Keratinocyte (primary cell): Measurements from ENCODE around the gene NPHP3.

Source experiments
- CTCF ChIP-seq, 3 experiments: IDR thresholded peaks in 1 of 3; conservative IDR thresholded peaks in 1 of 3; optimal IDR thresholded peaks in 1 of 3; 2 replicates in 2 of 3; 3 replicates in 1 of 3; pipeline versions ENCODE3 to v1.5.1; 2011; ENCODE audit warnings: low read length in 3 of 3, mild to moderate bottlenecking in 3 of 3, moderate library complexity in 2 of 3, control low read depth in 1 of 3, inconsistent platforms in 1 of 3; ENCODE audit not compliant: insufficient read depth in 2 of 3; ENCODE audit errors: extremely low read depth in 1 of 3
- EZH2 ChIP-seq: IDR thresholded peaks from one replicate; pipeline ENCODE4 v1.6.1; 2012; ENCODE audit warnings: inconsistent platforms, mild to moderate bottlenecking, low read length, moderate library complexity

GRCh38 chr3:132730891-132731580 is 8.8 kb upstream of the NPHP3 start:
- peak; percentile 51 to 59 (median 56) for TF ChIP-seq CTCF (optimal IDR thresholded peaks at IDR 0.05 in 1 of 3, IDR thresholded peaks at IDR 0.05 in 1 of 3, conservative IDR thresholded peaks at IDR 0.05 in 1 of 3; ENCODE audit: extremely low read depth in 1 of 3, insufficient read depth in 2 of 3, low read length in 3 of 3)
- TF ChIP-seq EZH2, result no peak
